ENCODE measurements around the gene KCNT1. TPM values are rescaled to one million over a fixed set of nuclear protein-coding genes. Genes with fewer than 3 reads are reported as not detected.

The KCNT1 gene
- polyA plus RNA-seq, 2 of the 4 experiments (the other 2 are of a cell fraction), result not detected

- POLR2A ChIA-PET, result no interaction called here
- TF ChIP-seq TFCP2L1 (CRISPR knock-in tag; IDR thresholded peaks at IDR 0.05), result no peak
- no peak for TF ChIP-seq ATOH8 (CRISPR knock-in tag; IDR thresholded peaks at IDR 0.05; ENCODE audit: low read depth)
- no peak for TF ChIP-seq PHF8 (IDR thresholded peaks at IDR 0.05; ENCODE audit: borderline replicate concordance, low read depth)
- TF ChIP-seq, protein P1, sequence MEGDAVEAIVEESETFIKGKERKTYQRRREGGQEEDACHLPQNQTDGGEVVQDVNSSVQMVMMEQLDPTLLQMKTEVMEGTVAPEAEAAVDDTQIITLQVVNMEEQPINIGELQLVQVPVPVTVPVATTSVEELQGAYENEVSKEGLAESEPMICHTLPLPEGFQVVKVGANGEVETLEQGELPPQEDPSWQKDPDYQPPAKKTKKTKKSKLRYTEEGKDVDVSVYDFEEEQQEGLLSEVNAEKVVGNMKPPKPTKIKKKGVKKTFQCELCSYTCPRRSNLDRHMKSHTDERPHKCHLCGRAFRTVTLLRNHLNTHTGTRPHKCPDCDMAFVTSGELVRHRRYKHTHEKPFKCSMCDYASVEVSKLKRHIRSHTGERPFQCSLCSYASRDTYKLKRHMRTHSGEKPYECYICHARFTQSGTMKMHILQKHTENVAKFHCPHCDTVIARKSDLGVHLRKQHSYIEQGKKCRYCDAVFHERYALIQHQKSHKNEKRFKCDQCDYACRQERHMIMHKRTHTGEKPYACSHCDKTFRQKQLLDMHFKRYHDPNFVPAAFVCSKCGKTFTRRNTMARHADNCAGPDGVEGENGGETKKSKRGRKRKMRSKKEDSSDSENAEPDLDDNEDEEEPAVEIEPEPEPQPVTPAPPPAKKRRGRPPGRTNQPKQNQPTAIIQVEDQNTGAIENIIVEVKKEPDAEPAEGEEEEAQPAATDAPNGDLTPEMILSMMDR (IDR thresholded peaks at IDR 0.05), result no peak
- TF ChIP-seq, protein P2, sequence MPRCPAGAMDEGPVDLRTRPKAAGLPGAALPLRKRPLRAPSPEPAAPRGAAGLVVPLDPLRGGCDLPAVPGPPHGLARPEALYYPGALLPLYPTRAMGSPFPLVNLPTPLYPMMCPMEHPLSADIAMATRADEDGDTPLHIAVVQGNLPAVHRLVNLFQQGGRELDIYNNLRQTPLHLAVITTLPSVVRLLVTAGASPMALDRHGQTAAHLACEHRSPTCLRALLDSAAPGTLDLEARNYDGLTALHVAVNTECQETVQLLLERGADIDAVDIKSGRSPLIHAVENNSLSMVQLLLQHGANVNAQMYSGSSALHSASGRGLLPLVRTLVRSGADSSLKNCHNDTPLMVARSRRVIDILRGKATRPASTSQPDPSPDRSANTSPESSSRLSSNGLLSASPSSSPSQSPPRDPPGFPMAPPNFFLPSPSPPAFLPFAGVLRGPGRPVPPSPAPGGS (IDR thresholded peaks at IDR 0.05), result no peak
- TF ChIP-seq BHLHE40 (IDR thresholded peaks at IDR 0.05; ENCODE audit: low read depth, low read length), result no peak
- TF ChIP-seq RCOR1 (IDR thresholded peaks at IDR 0.05; ENCODE audit: low read depth, low read length), result no peak
- TF ChIP-seq HES2 (IDR thresholded peaks at IDR 0.05), result no peak
- no peak for TF ChIP-seq KDM1A (IDR thresholded peaks at IDR 0.05; ENCODE audit: low read depth)
- no peak for TF ChIP-seq KDM5A (IDR thresholded peaks at IDR 0.05)
- no peak for TF ChIP-seq JUN (IDR thresholded peaks at IDR 0.05)
Observed at GRCh38 chr9:135780626-135781025, 78.6 kb downstream of the KCNT1 start.

DNA sequence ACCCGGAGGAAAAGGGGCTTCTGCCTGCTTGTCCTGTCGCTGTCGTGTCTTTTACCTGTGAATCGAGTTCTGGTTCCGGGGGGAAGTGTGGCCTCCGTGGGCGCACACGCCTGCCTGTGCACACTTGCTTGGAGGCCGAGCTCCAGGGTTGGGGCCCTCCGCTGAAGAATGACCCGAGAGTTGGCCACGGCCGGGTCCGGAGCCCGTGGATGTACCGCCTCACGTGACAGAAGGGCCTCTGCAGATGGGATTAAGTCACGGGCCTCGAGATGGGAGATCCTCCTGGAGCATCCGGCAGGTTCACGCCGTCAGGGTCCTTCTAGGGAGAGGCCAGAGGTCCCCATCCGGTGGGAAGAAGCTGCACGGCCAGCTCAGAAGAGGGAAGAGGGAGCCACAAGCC is 81.0 kb downstream of the KCNT1 start:
- TF ChIP-seq RARB (CRISPR knock-in tag; IDR thresholded peaks at IDR 0.05) (no peak), NR3C1 (IDR thresholded peaks at IDR 0.05) (no peak), RNF2 (IDR thresholded peaks at IDR 0.05; ENCODE audit: borderline replicate concordance, low read depth) (no peak), ZNF302 (CRISPR knock-in tag; IDR thresholded peaks at IDR 0.05) (no peak), HOXA7 (CRISPR knock-in tag; IDR thresholded peaks at IDR 0.05) (no peak), HOXB13 (CRISPR knock-in tag; IDR thresholded peaks at IDR 0.05; ENCODE audit: low read depth) (no peak)

More at GRCh38 chr9:135780626-135781025, 78.6 kb downstream of the KCNT1 start:
- Histone ChIP-seq H3K9me3 (no peaks in the 10 kb centered on the region), H3K27ac (no peak overlapping the region), H3K4me1 (no peaks in the 10 kb centered on the region), H3K4me3 (no peak overlapping the region), H3K4me2 (no peak overlapping the region)
- peak in 1 of 2 experiments; percentile 17; a peak in 3 of 6 replicates for ATAC-seq
- CTCF ChIA-PET, result no interaction called here
- WGBS (ENCODE audit: missing lambda C conversion rate), result 62% methylated on average over 9 of the region's 21 CpGs
- DNase-seq (ENCODE audit: low read depth in 1 of 2, low spot score in 1 of 2), result no peak
- FAIRE-seq, result no peak

GRCh38 chr9:135783540-135784245 is 81.7 kb downstream of the KCNT1 start:
- POLR2A ChIA-PET, result no interaction called here
- no peak for TF ChIP-seq JUNB (IDR thresholded peaks at IDR 0.05)
- TF ChIP-seq EP300 (IDR thresholded peaks at IDR 0.05), result no peak
- CTCF ChIA-PET, result interaction anchor here (1.3 kb wide), 1 partner anchor 83 kb away, joined by 3 read pairs; no protein-coding TSS in a partner anchor
- Histone ChIP-seq H3K4me2 (no peak overlapping the region), H3K4me3 (no peak overlapping the region), H3K9me3 (no peaks in the 10 kb centered on the region), H3K4me1 (no peaks in the 10 kb centered on the region), H3K27ac (no peak overlapping the region)
- FAIRE-seq (no peak), DNase-seq (ENCODE audit: low read depth in 1 of 2, low spot score in 1 of 2) (peak; percentile 30 to 48), ATAC-seq (peak; percentile 42 to 77; a peak in 3 of 6 replicates)
- WGBS (ENCODE audit: missing lambda C conversion rate), result 50% methylated on average over 22 of the region's 30 CpGs

More for the DNA sequence above, 81.0 kb downstream of the KCNT1 start:
- no peak for ATAC-seq
- DNase-seq (ENCODE audit: low read depth in 1 of 2, low spot score in 1 of 2), result no peak
- Histone ChIP-seq H3K4me3 (no peak overlapping the region), H3K4me1 (no peaks in the 10 kb centered on the region), H3K4me2 (no peak overlapping the region), H3K27ac (no peak overlapping the region), H3K9me3 (no peaks in the 10 kb centered on the region)
- ChIA-PET CTCF (interaction anchor here (1.3 kb wide), 1 partner anchor 82 kb away, joined by 3 read pairs; no protein-coding TSS in a partner anchor), POLR2A (no interaction called here)
- 61% methylated on average over 18 of the region's 24 CpGs for WGBS (ENCODE audit: missing lambda C conversion rate)
- no peak for FAIRE-seq
